ENCODE measurements around the gene B4GALT4. TPM values are rescaled to one million over a fixed set of nuclear protein-coding genes. Genes with fewer than 3 reads are reported as not detected.

The B4GALT4 gene
- total RNA-seq, 2 donors from 2014 or later, result 19.0 to 19.7 TPM

DNA sequence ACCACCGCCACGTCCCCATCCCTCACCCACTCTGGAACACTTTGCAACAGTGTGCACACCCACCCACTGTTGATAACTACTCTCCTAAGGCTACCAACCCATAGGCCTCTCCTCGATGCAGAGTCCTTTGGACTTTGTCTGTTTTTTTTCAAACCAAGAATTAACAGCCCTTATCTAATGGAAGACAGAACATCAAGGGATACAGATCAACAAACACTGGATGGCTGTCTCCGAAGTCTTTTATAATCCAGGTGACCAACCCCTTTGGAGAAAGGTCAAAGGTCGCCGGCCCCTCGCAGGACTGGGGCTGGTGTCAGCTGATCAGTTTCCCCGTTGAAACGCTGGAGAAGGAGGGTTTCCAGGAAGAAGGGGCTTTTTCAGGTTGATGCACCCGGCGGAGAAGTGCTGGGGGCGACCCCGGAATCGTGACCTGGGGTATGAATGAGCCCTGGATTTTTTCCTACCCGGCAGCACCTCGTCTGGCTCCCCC is 532 bp downstream of the B4GALT4 start:
- intact Hi-C loops (cut with DNase I), result no loop called here

DNA sequence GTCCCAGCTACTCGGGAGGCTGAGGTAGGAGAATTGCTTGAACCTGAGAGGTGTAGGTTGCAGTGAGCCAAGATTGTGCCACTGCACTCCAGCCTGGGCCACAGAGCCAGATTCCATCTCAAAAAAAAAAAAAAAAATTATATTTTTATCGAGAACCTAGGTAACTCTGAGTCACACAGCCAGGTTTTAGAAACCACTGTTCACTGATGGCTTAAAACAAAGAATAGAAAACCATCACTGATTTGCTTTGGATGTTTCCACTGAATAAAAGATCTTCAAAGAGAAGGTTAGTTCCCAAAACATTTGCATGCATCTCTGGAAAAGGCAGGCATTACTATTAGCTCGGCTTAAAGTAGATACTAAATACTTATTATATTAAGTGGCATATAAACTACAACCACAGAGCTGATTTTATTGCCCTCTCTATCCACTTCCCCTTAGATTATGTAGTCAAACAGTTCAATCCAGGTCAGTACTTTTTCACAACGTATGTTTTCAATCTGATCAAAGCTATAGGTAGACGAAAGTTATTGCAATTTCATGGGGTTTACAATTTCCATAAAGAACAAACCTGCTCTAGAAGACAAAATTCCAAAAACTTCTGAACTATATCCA is 1.4 kb downstream of the B4GALT4 start:
- no peak for DNase-seq (ENCODE audit: low spot score)
- intact Hi-C loops (cut with DNase I), result no loop called here

More for the DNA sequence above, 532 bp downstream of the B4GALT4 start:
- no peak for DNase-seq (ENCODE audit: low spot score)

DNA sequence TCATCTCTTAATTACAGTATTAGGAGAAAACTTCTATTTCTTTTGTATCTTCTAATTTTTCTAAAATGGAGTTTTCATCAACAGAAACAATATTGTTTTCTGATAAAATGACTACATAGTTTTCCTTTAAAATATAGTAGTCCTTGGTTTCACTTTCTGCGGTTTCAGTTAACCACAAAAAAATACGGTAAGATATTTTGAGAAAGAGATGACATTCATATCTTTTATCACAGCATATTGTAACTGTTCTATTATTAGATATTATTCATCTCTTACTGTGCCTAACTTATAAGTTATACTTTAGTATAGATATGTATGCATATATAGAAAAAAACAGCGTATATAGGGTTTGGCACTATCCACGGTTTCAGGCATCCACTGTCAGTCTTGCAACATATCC is 2.3 kb downstream of the B4GALT4 start:
- no peak for DNase-seq (ENCODE audit: low spot score)
- intact Hi-C loops (cut with DNase I), result no loop called here

DNA sequence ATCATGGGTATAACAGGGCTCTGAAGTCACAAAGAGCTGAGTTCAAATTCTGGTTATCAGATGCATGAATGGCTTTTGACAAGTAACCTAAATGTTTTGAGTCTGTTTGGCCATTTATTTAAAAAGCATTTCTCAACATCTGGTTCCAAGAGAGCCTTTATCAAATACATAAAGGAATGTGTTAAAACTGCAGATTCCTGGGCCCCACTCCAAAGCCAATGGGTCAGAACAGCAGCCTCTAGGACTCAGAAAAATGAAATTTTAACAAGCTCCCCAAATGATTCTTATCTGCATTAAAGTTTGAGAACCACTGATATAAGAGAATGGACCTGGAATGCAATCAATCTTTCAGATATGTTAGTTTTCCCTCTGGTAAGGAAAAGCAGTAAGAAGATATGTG is 3.4 kb downstream of the B4GALT4 start:
- intact Hi-C loops (cut with DNase I), result no loop called here
- no peak for DNase-seq (ENCODE audit: low spot score)

DNA sequence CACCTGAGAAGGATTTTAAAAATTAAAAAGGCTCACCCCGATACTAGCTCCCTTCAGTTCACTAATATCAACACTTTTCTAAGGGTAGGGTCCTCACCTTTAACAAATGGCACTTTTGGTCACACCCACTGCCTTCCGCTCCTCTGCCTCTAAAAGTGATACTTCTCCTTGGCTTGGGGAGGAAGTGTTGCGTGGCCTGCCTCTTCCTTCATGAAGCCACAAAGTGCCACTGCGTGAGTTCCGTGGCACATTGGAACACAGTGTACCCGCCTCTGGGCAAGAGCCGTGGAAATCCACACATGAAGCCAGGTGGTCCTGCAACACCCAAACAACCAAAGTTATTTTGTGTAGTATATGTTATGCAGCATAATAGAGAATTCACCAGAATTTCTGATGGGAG is 3.9 kb downstream of the B4GALT4 start:
- intact Hi-C loops (cut with DNase I), result no loop called here
- no peak for DNase-seq (ENCODE audit: low spot score)

DNA sequence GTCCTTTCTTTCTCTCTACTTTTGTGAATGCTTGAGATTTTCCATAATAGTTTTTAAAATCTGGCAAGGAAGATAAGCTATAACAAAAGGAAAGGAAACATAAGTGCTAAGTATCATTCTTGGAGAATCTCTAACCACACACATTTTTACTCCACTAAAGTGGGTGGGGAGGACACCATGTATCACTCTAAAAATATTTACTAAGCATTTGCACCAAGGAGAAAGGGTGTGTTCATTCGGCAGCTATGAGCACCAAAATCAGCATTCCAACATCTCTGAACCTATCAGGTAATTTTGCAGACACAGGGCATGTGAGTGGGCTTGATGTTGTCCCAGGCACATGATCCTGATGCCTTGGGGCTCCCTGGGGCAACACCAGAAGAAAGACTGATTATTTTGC is 5.5 kb downstream of the B4GALT4 start:
- DNase-seq (ENCODE audit: low spot score), result no peak
- intact Hi-C loops (cut with DNase I), result no loop called here

DNA sequence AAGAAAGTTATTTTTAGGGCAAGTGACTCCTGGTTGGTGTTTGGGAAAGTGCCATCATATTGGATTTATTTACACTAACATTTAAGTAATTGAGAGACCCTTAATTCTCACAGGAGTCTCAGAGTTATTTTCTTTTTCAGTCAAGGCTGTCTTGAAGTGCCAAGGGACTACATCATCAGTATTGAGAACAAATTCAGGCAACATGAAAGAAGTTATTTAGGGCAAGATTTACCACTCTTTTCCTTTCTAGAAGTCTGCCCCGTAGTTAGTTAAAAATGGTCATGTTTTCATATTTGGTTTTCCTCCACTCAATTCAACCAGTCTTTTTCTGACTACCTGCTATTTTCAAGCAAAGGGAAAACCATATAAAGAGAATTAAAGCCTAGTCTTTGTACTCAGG is 6.1 kb downstream of the B4GALT4 start:
- DNase-seq (ENCODE audit: low spot score), result no peak
- intact Hi-C loops (cut with DNase I), result no loop called here

DNA sequence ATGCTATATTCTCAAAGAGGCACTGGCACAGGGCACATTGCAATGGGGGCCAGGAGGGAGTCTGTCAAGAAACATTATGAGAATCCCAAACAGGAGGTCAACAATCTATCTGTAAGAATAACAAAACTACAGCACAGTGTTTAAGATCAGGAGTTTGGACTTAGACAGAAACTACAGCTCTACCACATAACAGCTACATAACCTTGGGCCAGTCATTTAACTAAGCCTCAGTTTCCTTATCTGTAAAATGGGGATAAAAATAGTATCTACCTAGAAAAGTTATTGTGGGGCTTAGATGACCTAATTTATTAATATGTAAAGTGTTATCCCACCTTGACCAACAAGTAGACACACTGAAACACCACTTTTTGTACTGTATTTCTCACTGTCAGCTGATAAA is 9.9 kb downstream of the B4GALT4 start:
- intact Hi-C loops (cut with DNase I), result no loop called here
- DNase-seq (ENCODE audit: low spot score), result no peak

DNA sequence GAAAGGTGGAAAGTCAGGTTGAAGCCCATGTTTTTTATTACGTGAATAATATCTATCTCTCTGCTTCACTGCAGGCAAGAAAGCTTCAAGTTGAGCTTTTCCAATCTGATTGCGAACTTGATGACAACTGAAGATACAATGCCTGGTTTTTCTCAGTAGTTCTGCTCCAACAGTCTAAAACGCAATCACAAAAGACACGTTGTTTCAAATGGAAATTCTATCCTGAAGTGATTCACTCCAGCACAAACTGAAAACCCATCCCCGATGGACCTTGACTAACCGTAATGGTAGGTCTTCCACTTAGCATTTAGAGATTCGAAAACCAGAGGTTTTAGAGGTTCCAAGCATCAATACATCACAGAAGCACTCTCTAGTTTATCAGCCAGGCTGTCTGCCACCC is 10.6 kb downstream of the B4GALT4 start:
- DNase-seq (ENCODE audit: low spot score), result no peak
- intact Hi-C loops (cut with DNase I), result no loop called here

DNA sequence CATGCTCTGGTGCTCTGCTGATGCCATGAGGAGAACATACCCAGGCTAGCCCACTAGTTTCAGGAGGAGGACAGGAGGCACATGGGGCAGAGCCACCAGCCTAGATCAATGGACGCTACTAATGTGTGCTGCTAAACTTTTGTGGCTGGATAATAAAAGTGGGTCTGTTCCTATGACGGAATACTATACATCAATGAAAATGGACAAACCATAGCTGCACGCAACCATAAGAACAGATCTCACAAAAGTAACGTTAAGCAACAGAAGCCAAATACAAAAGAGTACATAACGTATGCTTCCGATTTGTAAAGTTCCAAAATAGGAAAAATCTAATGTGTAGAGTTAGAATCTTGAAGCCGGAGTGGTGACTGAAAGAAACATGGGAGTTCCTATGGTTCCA is 11.5 kb downstream of the B4GALT4 start:
- DNase-seq (ENCODE audit: low spot score), result no peak
- intact Hi-C loops (cut with DNase I), result no loop called here

DNA sequence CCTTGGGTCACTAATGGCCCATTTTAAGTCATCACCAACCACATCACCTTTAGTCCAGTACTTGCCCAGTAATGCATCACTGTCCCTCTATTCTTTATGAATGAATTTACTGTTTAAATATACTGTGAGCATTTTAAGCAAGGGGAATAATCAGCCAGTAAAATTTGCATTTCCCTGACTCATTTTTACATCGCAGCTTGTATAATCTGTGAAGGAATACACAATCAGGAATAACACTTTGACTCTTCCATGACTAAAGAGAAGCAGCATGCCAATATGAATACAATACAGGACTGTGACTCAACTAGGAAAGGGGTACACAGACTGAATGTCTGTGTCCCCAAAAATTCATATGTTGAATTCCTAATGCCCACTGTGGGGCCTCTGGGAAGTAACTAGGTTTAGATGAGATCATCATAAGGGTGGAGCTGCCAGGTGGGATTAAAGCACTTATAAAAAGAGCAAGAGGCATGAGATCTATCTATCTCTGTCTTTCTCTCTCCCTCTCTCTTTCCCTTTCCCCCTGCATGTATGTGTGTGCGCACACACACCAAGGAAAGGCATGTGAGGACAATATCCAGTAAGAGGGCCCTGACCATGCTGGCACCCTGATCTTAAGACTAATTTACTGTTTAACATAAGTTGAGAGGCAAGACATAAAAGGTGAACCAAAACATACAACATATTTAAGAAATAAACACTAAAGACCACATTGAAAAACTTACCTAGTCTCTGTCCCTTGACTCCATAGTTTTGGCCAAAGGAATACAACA is 12.1 kb downstream of the B4GALT4 start:
- intact Hi-C loops (cut with DNase I), result no loop called here
- no peak for DNase-seq (ENCODE audit: low spot score)

DNA sequence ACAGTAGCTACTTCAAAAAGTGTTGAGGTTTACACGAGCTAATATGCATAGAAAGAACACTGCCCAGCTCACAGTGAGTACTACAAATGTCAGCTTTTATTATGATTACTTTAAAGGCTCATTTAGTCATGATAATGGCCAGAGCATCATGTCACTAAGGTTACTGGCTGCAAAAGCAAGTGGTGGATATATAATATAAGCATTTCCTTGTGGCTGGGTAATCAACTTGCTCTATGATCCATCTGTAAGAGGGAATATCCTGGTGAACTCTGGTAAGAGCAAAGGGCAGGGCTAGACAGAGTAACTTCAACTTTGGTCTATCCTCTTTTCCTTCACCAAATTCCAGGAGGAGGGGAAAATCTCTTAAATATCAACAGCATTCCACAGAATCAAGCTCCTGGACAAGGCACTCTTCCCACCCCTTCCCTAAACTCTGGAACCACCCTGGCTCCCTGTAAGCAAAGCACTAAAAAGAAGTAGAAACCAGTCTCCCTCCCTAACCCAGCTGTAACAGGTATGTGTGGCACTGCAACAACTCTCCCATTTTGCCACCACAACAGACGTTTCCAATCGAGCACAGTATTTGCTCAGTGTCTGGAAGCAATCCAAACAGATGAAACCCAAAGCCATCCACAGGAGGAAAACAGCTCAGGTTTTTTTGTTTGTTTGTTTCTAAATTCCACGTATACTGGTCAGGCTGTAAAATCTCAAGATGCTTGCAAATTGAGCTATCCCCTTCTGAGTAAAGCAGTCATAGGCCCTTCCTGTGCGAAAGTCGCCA is 13.4 kb downstream of the B4GALT4 start:
- no peak for DNase-seq (ENCODE audit: low spot score)
- intact Hi-C loops (cut with DNase I), result no loop called here

DNA sequence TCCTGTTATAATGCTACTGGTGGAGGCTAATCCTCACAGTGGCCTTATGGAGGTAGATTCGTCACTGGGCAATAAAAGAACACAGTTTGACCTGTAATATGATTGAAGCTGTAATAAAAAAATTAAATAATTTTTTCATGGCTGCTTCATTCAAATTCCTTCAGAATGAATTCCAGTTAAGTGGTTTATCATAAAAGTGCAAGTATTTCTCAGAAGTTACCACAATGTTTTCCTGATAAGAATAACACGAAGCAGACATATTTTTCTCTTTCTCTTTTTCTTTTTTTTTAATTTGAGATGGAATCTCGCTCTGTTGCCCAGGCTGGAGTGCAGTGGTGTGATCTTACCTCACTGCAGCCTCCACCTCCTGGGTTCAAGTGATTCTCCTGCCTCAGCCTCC is 15.6 kb downstream of the B4GALT4 start:
- intact Hi-C loops (cut with DNase I), result no loop called here
- no peak for DNase-seq (ENCODE audit: low spot score)

DNA sequence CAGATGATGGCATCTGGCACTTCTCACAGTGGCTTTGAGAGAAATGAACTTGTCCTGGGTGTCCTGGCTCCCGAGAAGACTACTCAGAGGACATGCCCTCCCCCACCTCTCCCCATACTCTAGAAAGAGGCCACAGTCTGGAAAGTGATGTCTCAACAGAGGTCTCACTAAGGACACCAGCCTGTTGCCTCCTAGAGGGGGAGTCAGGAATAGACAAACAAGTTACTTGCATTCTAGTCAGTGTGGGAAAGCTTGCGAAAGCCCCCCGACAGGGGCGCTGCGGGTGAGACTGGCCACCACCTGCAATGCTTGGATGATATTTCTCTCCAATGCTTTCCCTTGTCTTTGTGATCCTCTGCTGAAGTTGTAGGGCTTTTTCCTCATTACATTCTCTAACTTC is 17.2 kb downstream of the B4GALT4 start:
- intact Hi-C loops (cut with DNase I), result no loop called here
- DNase-seq (ENCODE audit: low spot score), result no peak

DNA sequence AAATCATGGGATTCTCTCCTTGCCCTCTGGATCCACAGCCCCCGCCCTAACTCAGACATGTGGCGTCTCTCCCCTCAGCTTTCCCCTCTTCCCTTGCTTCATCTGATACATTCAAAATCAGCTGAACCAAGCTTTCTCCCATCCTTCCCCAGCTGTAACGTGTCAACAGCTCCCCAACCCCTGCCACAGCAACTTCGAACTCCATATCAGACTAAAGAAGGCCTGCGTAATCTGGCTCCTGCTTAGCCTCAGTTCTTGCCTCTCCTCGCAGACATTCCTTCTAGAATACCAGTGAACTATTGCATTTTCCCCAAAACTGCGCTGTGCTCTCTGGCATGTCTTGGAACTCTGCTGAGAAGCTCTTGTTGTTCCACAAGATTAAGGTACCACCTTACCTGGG is 18.3 kb downstream of the B4GALT4 start:
- intact Hi-C loops (cut with DNase I), result no loop called here
- DNase-seq (ENCODE audit: low spot score), result no peak

DNA sequence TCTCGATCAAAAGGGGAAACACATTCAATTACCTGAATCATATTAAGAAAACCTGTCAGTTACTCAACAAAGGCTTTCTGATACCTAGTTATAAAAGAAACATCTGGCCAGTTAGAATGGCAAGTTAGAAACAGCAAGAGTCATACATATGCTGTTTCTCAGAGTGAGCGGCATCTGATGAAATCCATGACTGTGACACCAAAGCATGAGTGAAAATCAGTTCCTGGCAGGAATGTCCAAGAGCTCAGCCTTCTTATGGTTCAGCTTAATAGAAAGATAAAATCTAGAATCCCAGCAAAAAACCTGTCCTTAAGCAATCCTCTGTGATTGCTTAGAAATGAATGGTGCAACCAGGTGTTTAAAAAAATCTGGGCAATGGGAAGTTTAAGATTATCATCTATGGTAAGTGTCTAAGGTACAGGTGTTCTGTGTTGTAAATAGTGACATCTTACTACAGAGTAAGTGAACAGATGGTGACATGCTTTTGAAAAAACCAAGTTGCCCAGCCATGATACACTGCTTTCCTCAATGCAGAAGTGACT is 18.8 kb downstream of the B4GALT4 start:
- intact Hi-C loops (cut with DNase I), result no loop called here

DNA sequence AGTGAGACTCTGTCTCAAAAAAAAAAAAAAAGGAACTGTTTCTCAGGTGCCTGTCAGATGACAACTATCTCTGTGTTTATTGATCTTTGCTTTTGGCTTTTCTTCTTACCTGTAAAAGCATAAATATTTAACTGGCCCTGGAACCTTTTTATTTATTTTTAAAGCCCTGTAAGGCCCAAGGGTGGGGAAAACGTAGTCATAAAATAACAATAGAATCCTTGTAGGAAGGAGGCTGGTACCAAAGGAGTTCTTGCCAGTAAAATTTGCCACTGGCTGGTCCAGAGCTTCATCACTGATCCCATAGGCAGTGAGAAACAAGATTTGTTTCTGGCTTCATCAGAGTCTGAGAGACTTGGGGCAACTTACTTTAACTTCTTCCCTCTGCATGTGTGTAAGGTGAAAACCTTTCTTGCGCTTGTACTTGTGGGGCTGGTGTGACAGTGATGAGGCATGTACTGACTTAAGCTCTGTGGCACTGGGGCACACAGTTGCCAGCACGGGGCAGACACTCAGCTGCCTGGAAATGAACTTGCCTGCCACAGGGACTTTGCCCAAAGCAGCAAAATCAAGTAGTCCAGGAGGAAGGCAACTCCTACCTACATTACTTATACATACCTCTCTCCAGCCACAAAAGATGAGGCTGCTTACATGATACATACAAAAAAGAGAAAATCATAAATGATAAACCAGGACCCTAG is 19.6 kb downstream of the B4GALT4 start:
- intact Hi-C loops (cut with DNase I), result no loop called here

More for the DNA sequence above, 18.8 kb downstream of the B4GALT4 start:
- no peak for DNase-seq (ENCODE audit: low spot score)

DNA sequence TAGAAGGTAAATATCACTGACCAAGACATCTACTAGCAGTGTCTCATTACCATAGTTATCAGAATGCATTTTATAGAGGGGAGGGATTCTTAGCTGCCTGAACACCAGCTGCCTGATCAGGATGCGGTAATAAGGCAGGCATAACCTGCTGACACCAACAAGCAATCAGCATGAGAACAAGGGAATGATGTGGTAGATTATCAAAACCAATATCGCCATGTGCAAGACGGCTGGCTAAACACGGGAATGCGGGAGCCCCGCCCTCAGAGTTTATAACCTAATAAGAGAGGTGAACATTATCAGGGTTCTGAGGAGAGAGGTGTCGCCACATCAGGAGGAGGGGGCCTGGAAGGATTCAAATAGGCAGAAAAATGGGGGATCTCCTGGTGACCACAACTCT is 20.5 kb downstream of the B4GALT4 start:
- no peak for DNase-seq (ENCODE audit: low spot score)
- intact Hi-C loops (cut with DNase I), result no loop called here

More for the DNA sequence above, 19.6 kb downstream of the B4GALT4 start:
- DNase-seq (ENCODE audit: low spot score), result no peak

DNA sequence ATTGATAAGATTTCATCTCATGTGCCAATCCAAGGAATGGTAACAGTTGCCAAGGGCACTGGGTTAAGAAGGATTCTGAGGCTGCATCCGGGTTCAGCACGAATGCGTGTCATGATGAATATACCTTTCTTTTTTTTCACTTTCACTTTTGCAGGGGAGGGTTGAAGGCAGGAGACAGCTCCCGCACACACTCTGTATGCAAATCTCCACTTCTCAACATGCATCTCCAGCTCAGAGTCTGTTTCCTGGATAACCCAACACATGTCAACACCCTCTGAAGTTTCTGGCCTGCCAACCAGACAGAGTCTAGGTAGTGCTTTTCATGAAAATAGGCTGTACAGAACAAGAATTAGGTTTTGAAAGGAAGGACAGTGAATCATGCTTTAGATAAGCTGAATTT is 21.6 kb downstream of the B4GALT4 start:
- no peak for DNase-seq (ENCODE audit: low spot score)
- intact Hi-C loops (cut with DNase I), result no loop called here
